GM13976 (cell line): ENCODE measurements around the gene MBD3.

ENCODE experiments used
- DNase-seq: peaks from one replicate; pipeline ENCODE4 v3.0.0; 2012; ENCODE audit warnings: low spot score
- CTCF ChIP-seq: IDR thresholded peaks from 2 replicates; pipeline ENCODE4 v1.5.1; 2012; ENCODE audit warnings: borderline replicate concordance, mild to moderate bottlenecking; ENCODE audit not compliant: insufficient read depth; ENCODE audit errors: extremely low read depth, missing control alignments, control extremely low read depth
- in situ Hi-C: fragments of 300-500 bp; cut with MboI; formaldehyde crosslinking; loops from one replicate; pipeline ENCODE4 v1.12.0; 2022; ENCODE audit warnings: low sequenced_read_pairs, mixed read lengths, inconsistent platforms; ENCODE audit not compliant: unreplicated experiment

Gene MBD3

GRCh38 chr19:1613808-1614570, 21.3 kb upstream of the MBD3 start:
- in situ Hi-C loops: no loop called here
- TF ChIP-seq CTCF: no peak
- no peak for DNase-seq

- DNase-seq: no peak
- no peak for TF ChIP-seq CTCF
- in situ Hi-C loops: no loop called here
Measured at GRCh38 chr19:1613146-1613545, 20.5 kb upstream of the MBD3 start.

- in situ Hi-C loops: no loop called here
- TF ChIP-seq CTCF: no peak
Measured at GRCh38 chr19:1612114-1613086, 19.7 kb upstream of the MBD3 start.

GRCh38 chr19:1611353-1611752, 18.7 kb upstream of the MBD3 start:
- in situ Hi-C loops: no loop called here
- no peak for DNase-seq
- TF ChIP-seq CTCF: no peak

More at GRCh38 chr19:1612114-1613086, 19.7 kb upstream of the MBD3 start:
- no peak for DNase-seq

- in situ Hi-C loops: no loop called here
- TF ChIP-seq CTCF: no peak
- no peak for DNase-seq
Measured at GRCh38 chr19:1610579-1610978, 17.9 kb upstream of the MBD3 start.

- no peak for DNase-seq
- TF ChIP-seq CTCF: no peak
- in situ Hi-C loops: loop anchor here (5.0 kb wide), 1 partner anchor 47 kb away; no protein-coding TSS in a partner anchor
Measured at GRCh38 chr19:1609680-1610474, 17.2 kb upstream of the MBD3 start.
